PC-3 (cell line): ENCODE measurements around the gene JPT2. TPM values are rescaled to one million over a fixed set of nuclear protein-coding genes. Genes with fewer than 3 reads are reported as not detected.

Experiments used
- ATAC-seq: fragments of 200-7000 bp; cut with Tn5 transposase; 2 replicates; pipeline ENCODE4 v1.9.1; 2020; ENCODE audit warnings: mild to moderate bottlenecking, moderate library complexity
- BruUV-seq: library from RNA; stranded (reverse); fragments of 400-500 nt; replicated peaks from 2 replicates; lab custom pipeline; 2021; lab: Mats Ljungman, UMichigan
- CTCF ChIA-PET: fragments of 300-600 bp; sonication (Branson Sonifier 250); formaldehyde crosslinking; loops from one replicate; lab custom pipeline; 2022; ENCODE audit warnings: antibody characterized with exemption; lab: Charles Lee
- POLR2A ChIA-PET: fragments of 300-600 bp; sonication (Branson Sonifier 250); formaldehyde crosslinking; loops from one replicate; lab custom pipeline; 2022; ENCODE audit warnings: antibody characterized with exemption; ENCODE audit not compliant: unreplicated experiment; lab: Charles Lee
- DNase-seq: peaks from one replicate; pipeline ENCODE4 v3.0.0-alpha.2; 2015
- H2AFZ ChIP-seq: fragments of 300-600 bp; sonication (generic); 2 replicates; pipeline ENCODE4 v1.6.0; 2016; ENCODE audit warnings: antibody characterized with exemption, low read length
- H3F3A ChIP-seq: fragments of 300-600 bp; sonication (generic); one replicate; pipeline ENCODE4 v1.6.0; 2017; ENCODE audit warnings: antibody characterized with exemption, low read length, control low read depth, mild to moderate bottlenecking; ENCODE audit not compliant: unreplicated experiment
- H3K27ac ChIP-seq: fragments of 300-600 bp; sonication (generic); 2 replicates; pipeline ENCODE4 v1.5.1; 2016; ENCODE audit warnings: mild to moderate bottlenecking, low read length
- H3K27me3 ChIP-seq: fragments of 300-600 bp; sonication (generic); 2 replicates; pipeline ENCODE4 v1.6.1; 2016; ENCODE audit warnings: low read length, mixed read lengths
- H3K36me3 ChIP-seq: fragments of 300-600 bp; sonication (generic); 2 replicates; pipeline ENCODE4 v1.6.1; 2016; ENCODE audit warnings: low read depth, mixed run types, low read length, mixed read lengths
- H3K4me1 ChIP-seq: fragments of 300-600 bp; sonication (generic); 2 replicates; pipeline ENCODE4 v1.5.1; 2016; ENCODE audit warnings: low read length; ENCODE audit not compliant: insufficient read depth
- H3K4me2 ChIP-seq: fragments of 300-600 bp; sonication (generic); 2 replicates; pipeline ENCODE4 v1.6.0; 2016; ENCODE audit warnings: low read length
- H3K4me3 ChIP-seq: fragments of 300-600 bp; sonication (generic); 2 replicates; pipeline ENCODE4 v1.5.1; 2016; ENCODE audit warnings: mild to moderate bottlenecking, low read length, mixed read lengths
- H3K79me2 ChIP-seq: fragments of 300-600 bp; sonication (generic); 2 replicates; pipeline ENCODE4 v1.6.1; 2017; ENCODE audit warnings: low read length, mixed read lengths
- H3K9ac ChIP-seq: fragments of 300-600 bp; sonication (generic); 2 replicates; pipeline ENCODE4 v1.6.0; 2016; ENCODE audit warnings: mild to moderate bottlenecking, low read length
- H3K9me2 ChIP-seq: fragments of 300-600 bp; sonication (generic); replicated peaks from 2 replicates; pipeline ENCODE4 v1.6.1; 2016; ENCODE audit warnings: mixed run types, low read length, mixed read lengths
- H3K9me3 ChIP-seq: fragments of 300-600 bp; sonication (generic); 2 replicates; pipeline ENCODE4 v1.6.1; 2016; ENCODE audit warnings: low read length, mixed read lengths
- H4K20me1 ChIP-seq: fragments of 300-600 bp; sonication (generic); 2 replicates; pipeline ENCODE4 v1.6.1; 2016; ENCODE audit warnings: low read length, mixed read lengths
- CTCF ChIP-seq: fragments of 300-600 bp; sonication (generic); conservative IDR thresholded peaks from 2 replicates; pipeline ENCODE4 v1.5.1; 2017; ENCODE audit warnings: antibody characterized with exemption, low read depth, mild to moderate bottlenecking, low read length
- EZH2 ChIP-seq: fragments of 300-600 bp; sonication (generic); IDR thresholded peaks from one replicate; pipeline ENCODE4 v1.6.1; 2017; ENCODE audit warnings: antibody characterized with exemption, mild to moderate bottlenecking, low read length; ENCODE audit not compliant: unreplicated experiment
- EZH2phosphoT487 ChIP-seq: fragments of 300-600 bp; sonication (generic); IDR thresholded peaks from 2 replicates; pipeline ENCODE4 v1.6.1; 2018; ENCODE audit warnings: mild to moderate bottlenecking, antibody characterized with exemption, low read length, borderline replicate concordance
- intact Hi-C: fragments of 100-400 bp; cut with micrococcal nuclease; formaldehyde crosslinking; loops from 2 replicates; pipeline ENCODE4 v1.9.0; 2023
- total RNA-seq: library from RNA; depleted of rRNA; stranded (reverse); fragments of >200 nt; gene quantifications from 2 replicates; pipeline ENCODE4 v1.2.3, GENCODE V29; 2014

Gene JPT2
- total RNA-seq, 1 experiment from 2014 or later: 85.2 TPM

GRCh38 chr16:1631230-1631629 is 46.8 kb upstream of the JPT2 start:
- Histone ChIP-seq H3K9ac (no peak overlapping the region), H3F3A (no peaks in the 10 kb centered on the region), H2AFZ (no peak overlapping the region), H4K20me1 (no peaks in the 10 kb centered on the region), H3K4me3 (no peak overlapping the region), H3K27me3 (no peaks in the 10 kb centered on the region), H3K4me1 (no peaks in the 10 kb centered on the region), H3K27ac (no peak overlapping the region), H3K79me2 (peaks cover 55% of the 10 kb centered on the region), H3K9me3 (no peaks in the 10 kb centered on the region), H3K4me2 (no peak overlapping the region), H3K9me2 (no peaks in the 10 kb centered on the region), H3K36me3 (peaks cover 10% of the 10 kb centered on the region)
- POLR2A ChIA-PET: no interaction called here
- ATAC-seq (no peak), DNase-seq (no peak)
- BruUV-seq: no TSS peak
- CTCF ChIA-PET: interaction anchor here (0.6 kb wide), 1 partner anchor 58 kb away, joined by 3 read pairs; no protein-coding TSS in a partner anchor
- intact Hi-C loops: no loop called here
- TF ChIP-seq CTCF: no peak
- no peak for TF ChIP-seq EZH2phosphoT487
- no peak for TF ChIP-seq EZH2

- H4K20me1 ChIP-seq: no peaks in the 10 kb centered on the region
- TF ChIP-seq EZH2 (no peak), EZH2phosphoT487 (no peak), CTCF (no peak)
- no TSS peak for BruUV-seq
- no peak overlapping the region for H3K27ac ChIP-seq
- H3K36me3 ChIP-seq: peaks cover 10% of the 10 kb centered on the region
- ATAC-seq (no peak), DNase-seq (no peak)
- H3K9me3 ChIP-seq: no peaks in the 10 kb centered on the region
- no peaks in the 10 kb centered on the region for H3F3A ChIP-seq
- CTCF ChIA-PET: interaction anchor here (0.6 kb wide), 1 partner anchor 57 kb away, joined by 3 read pairs; no protein-coding TSS in a partner anchor
- no peaks in the 10 kb centered on the region for H3K4me1 ChIP-seq
- intact Hi-C loops: no loop called here
- no peak overlapping the region for H3K4me3 ChIP-seq
- H3K27me3 ChIP-seq: no peaks in the 10 kb centered on the region
- no peaks in the 10 kb centered on the region for H3K9me2 ChIP-seq
- no peak overlapping the region for H3K4me2 ChIP-seq
- H3K9ac ChIP-seq: no peak overlapping the region
- H3K79me2 ChIP-seq: peaks cover 46% of the 10 kb centered on the region
- POLR2A ChIA-PET: no interaction called here
- H2AFZ ChIP-seq: no peak overlapping the region
Measured at GRCh38 chr16:1631931-1632637, 46.0 kb upstream of the JPT2 start.

GRCh38 chr16:1632638-1632970 is 45.5 kb upstream of the JPT2 start:
- H4K20me1 ChIP-seq: no peaks in the 10 kb centered on the region
- H3K4me1 ChIP-seq: no peaks in the 10 kb centered on the region
- no peak overlapping the region for H3K4me3 ChIP-seq
- no peaks in the 10 kb centered on the region for H3K9me2 ChIP-seq
- POLR2A ChIA-PET: no interaction called here
- H3K27ac ChIP-seq: no peak overlapping the region
- CTCF ChIA-PET: no interaction called here
- no peak for DNase-seq
- no peak for ATAC-seq
- H3K27me3 ChIP-seq: no peaks in the 10 kb centered on the region
- H3K4me2 ChIP-seq: no peak overlapping the region
- H3K9me3 ChIP-seq: no peaks in the 10 kb centered on the region
- H2AFZ ChIP-seq: no peak overlapping the region
- TF ChIP-seq EZH2: no peak
- TF ChIP-seq CTCF: no peak
- no peak for TF ChIP-seq EZH2phosphoT487
- intact Hi-C loops: no loop called here
- H3K36me3 ChIP-seq: peaks cover 10% of the 10 kb centered on the region
- no peak overlapping the region for H3K9ac ChIP-seq
- H3K79me2 ChIP-seq: peaks cover 41% of the 10 kb centered on the region
- no peaks in the 10 kb centered on the region for H3F3A ChIP-seq
- no TSS peak for BruUV-seq
